HL-60 (cell line): ENCODE measurements around the gene RPL19.

Experiments
- DNase-seq, 2 experiments: peaks; one replicate each; pipeline ENCODE4 v3.0.0-alpha.2; 2010 to 2020; ENCODE audit warnings: low read depth in 1 of 2, low spot score in 1 of 2
- H3K27ac ChIP-seq: fragments of 250-450 bp; sonication (Bioruptor Pico); replicated peaks from 2 replicates; pipeline ENCODE4 v1.5.1; 2020; ENCODE audit warnings: mild to moderate bottlenecking, moderate library complexity
- H3K27me3 ChIP-seq: fragments of 250-450 bp; sonication (Bioruptor Pico); 2 replicates; pipeline ENCODE4 v1.5.1; 2021; ENCODE audit warnings: mild to moderate bottlenecking, moderate library complexity; ENCODE audit not compliant: insufficient read depth, poor library complexity, severe bottlenecking
- H3K4me3 ChIP-seq: replicated peaks from 2 replicates; pipeline ENCODE4 v1.5.1; 2011; ENCODE audit warnings: mild to moderate bottlenecking, control low read depth, low read length; ENCODE audit not compliant: insufficient read depth
- CTCF ChIP-seq: IDR thresholded peaks from one replicate; pipeline ENCODE4 v1.5.1; 2011; ENCODE audit warnings: low read length, control low read depth, inconsistent platforms; ENCODE audit not compliant: insufficient read depth
- GABPA ChIP-seq: IDR thresholded peaks from 2 replicates; pipeline ENCODE4 v1.6.1; 2012; ENCODE audit warnings: low read depth
- POLR2AphosphoS5 ChIP-seq: IDR thresholded peaks from 2 replicates; pipeline ENCODE4 v1.6.1; 2012; ENCODE audit warnings: low read depth
- REST ChIP-seq: IDR thresholded peaks from 2 replicates; pipeline ENCODE4 v1.6.1; 2012; ENCODE audit warnings: low read depth; ENCODE audit not compliant: insufficient replicate concordance
- SPI1 ChIP-seq: IDR thresholded peaks from 2 replicates; pipeline ENCODE4 v1.6.1; 2012; ENCODE audit warnings: low read depth, mild to moderate bottlenecking, borderline replicate concordance

The RPL19 gene

GRCh38 chr17:39222151-39222550 lies 22.1 kb downstream of the RPL19 start:
- TF ChIP-seq CTCF (no peak), GABPA (no peak), POLR2AphosphoS5 (no peak), REST (no peak), SPI1 (no peak)
- no peak for DNase-seq
- H3K27me3 ChIP-seq, result peaks cover 49% of the 10 kb centered on the region

GRCh38 chr17:39222866-39223834 lies 23.1 kb downstream of the RPL19 start:
- DNase-seq, result no peak
- peaks cover 47% of the 10 kb centered on the region for H3K27me3 ChIP-seq
- TF ChIP-seq SPI1, result no peak
- TF ChIP-seq GABPA, result no peak
- TF ChIP-seq REST, result no peak
- TF ChIP-seq CTCF, result no peak
- no peak for TF ChIP-seq POLR2AphosphoS5
- no peak overlapping the region for H3K27ac ChIP-seq
- no peak overlapping the region for H3K4me3 ChIP-seq

More at GRCh38 chr17:39222151-39222550, 22.1 kb downstream of the RPL19 start:
- Histone ChIP-seq H3K4me3 (no peak overlapping the region), H3K27ac (no peak overlapping the region)

- DNase-seq, result no peak
- TF ChIP-seq SPI1, result no peak
- no peak for TF ChIP-seq CTCF
- TF ChIP-seq REST, result no peak
- TF ChIP-seq POLR2AphosphoS5, result no peak
- no peak for TF ChIP-seq GABPA
- H3K27ac ChIP-seq, result no peak overlapping the region
- peaks cover 41% of the 10 kb centered on the region for H3K27me3 ChIP-seq
- no peak overlapping the region for H3K4me3 ChIP-seq
These were observed 24.1 kb downstream of the RPL19 start for GRCh38 chr17:39223907-39224777.
